Ishikawa (cell line): ENCODE results near the gene TBC1D2B.

ENCODE experiments used
- CEBPB ChIP-seq: IDR thresholded peaks from 2 replicates; pipeline ENCODE4 v1.6.1; 2012
- CREB1 ChIP-seq: IDR thresholded peaks from 2 replicates; pipeline ENCODE4 v1.6.1; 2012; ENCODE audit warnings: low read depth
- EGR1 ChIP-seq: IDR thresholded peaks from 2 replicates; pipeline ENCODE4 v1.6.1; 2012
- EP300 ChIP-seq: IDR thresholded peaks from 2 replicates; pipeline ENCODE4 v1.6.1; 2012; ENCODE audit warnings: borderline replicate concordance
- FOXM1 ChIP-seq: IDR thresholded peaks from 2 replicates; pipeline ENCODE4 v1.6.1; 2012; ENCODE audit warnings: low read depth, borderline replicate concordance
- NFIC ChIP-seq: IDR thresholded peaks from 2 replicates; pipeline ENCODE4 v1.6.1; 2012
- RAD21 ChIP-seq: IDR thresholded peaks from 2 replicates; pipeline ENCODE4 v1.6.1; 2012; ENCODE audit warnings: low read depth
- TAF1 ChIP-seq: IDR thresholded peaks from 2 replicates; pipeline ENCODE4 v1.6.1; 2012; ENCODE audit warnings: low read depth, mild to moderate bottlenecking
- TCF12 ChIP-seq: IDR thresholded peaks from 2 replicates; pipeline ENCODE4 v1.6.1; 2012; ENCODE audit warnings: low read depth
- TEAD4 ChIP-seq: IDR thresholded peaks from 2 replicates; pipeline ENCODE4 v1.6.1; 2012
- YY1 ChIP-seq: IDR thresholded peaks from 2 replicates; pipeline ENCODE4 v1.6.1; 2012; ENCODE audit warnings: low read depth
- ZBTB7A ChIP-seq: IDR thresholded peaks from 2 replicates; pipeline ENCODE4 v1.6.1; 2012; ENCODE audit warnings: low read depth
- TF ChIP-seq, protein P1 (sequence below): IDR thresholded peaks from 2 replicates; pipeline ENCODE4 v1.6.1; 2012; ENCODE audit warnings: low read depth, mild to moderate bottlenecking
- TF ChIP-seq, protein P2 (sequence below): IDR thresholded peaks from 2 replicates; pipeline ENCODE4 v1.6.1; 2012
- TF ChIP-seq, protein P3 (sequence below): IDR thresholded peaks from 2 replicates; pipeline ENCODE4 v1.6.1; 2012

The TBC1D2B gene

DNA sequence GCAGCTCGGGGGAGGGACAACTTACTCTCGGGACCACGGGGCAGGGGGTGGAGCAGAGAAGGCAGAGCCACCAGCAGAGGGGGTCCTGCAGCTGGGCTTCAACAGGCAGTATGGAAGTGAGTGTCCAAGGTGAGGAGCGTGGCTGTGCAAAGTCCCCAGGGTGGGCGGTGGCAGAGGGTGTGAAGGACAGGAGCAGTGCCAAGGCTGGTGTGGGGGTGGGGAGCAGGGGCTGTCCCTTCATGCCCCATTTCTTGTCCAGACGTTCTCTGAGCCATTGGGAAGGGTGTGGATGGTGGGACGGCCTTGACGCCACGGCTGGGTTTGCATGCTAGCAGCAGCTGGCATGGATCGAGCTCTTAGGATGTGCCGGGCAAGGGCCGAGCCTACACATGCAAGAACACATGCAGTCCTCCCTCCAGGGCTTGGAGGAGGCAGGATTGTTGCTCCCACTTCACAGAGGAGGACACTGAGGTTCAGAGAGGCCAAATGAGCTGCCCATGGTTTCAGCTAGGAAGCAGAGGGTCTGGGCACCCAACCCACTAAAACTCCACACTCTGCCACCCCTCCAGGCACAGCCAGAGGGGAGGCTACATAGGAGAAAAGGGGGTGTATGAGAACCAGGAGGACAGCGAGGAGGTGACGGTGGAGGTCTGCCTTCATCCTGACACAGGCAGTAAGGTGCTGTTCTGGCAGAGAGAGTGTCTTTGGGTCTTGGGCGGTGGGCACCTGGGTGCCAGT is 93.6 kb downstream of the TBC1D2B start:
- TF ChIP-seq NFIC: no peak
- no peak for TF ChIP-seq EGR1
- TF ChIP-seq, protein P1, sequence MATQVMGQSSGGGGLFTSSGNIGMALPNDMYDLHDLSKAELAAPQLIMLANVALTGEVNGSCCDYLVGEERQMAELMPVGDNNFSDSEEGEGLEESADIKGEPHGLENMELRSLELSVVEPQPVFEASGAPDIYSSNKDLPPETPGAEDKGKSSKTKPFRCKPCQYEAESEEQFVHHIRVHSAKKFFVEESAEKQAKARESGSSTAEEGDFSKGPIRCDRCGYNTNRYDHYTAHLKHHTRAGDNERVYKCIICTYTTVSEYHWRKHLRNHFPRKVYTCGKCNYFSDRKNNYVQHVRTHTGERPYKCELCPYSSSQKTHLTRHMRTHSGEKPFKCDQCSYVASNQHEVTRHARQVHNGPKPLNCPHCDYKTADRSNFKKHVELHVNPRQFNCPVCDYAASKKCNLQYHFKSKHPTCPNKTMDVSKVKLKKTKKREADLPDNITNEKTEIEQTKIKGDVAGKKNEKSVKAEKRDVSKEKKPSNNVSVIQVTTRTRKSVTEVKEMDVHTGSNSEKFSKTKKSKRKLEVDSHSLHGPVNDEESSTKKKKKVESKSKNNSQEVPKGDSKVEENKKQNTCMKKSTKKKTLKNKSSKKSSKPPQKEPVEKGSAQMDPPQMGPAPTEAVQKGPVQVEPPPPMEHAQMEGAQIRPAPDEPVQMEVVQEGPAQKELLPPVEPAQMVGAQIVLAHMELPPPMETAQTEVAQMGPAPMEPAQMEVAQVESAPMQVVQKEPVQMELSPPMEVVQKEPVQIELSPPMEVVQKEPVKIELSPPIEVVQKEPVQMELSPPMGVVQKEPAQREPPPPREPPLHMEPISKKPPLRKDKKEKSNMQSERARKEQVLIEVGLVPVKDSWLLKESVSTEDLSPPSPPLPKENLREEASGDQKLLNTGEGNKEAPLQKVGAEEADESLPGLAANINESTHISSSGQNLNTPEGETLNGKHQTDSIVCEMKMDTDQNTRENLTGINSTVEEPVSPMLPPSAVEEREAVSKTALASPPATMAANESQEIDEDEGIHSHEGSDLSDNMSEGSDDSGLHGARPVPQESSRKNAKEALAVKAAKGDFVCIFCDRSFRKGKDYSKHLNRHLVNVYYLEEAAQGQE: no peak
- TF ChIP-seq EP300: no peak
- TF ChIP-seq FOXM1: no peak
- TF ChIP-seq ZBTB7A: no peak
- no peak for TF ChIP-seq RAD21
- TF ChIP-seq, protein P2, sequence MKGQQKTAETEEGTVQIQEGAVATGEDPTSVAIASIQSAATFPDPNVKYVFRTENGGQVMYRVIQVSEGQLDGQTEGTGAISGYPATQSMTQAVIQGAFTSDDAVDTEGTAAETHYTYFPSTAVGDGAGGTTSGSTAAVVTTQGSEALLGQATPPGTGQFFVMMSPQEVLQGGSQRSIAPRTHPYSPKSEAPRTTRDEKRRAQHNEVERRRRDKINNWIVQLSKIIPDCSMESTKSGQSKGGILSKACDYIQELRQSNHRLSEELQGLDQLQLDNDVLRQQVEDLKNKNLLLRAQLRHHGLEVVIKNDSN: no peak

DNA sequence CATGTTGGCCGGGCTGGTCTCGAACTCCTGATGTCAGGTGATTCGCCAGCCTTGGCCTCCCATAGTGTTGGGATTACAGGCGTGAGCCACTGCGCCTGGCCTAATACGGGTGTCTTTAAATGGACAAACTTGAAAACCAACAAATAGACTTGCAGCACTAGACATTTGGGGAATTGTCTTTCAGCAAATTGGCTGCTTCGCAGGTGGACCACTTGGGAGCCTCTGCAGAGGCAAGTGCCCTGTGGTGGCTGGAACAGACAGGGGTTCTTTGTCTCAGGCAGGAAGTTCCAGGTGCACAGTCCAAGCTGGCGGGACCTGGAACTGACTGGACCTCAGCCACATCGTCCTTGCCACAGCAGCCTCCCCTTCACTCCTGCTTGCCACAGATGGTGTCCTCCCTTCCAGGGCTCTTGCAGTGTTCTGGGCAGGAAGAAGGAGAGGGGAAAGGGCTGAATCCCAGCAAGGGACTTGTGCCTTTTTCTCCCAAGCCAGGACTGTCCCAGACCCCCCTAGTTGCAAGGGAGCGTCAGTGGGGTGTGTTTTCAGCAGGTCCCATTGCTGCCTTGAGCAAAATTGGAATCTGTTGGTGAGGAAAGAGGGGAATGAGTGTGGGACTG is 94.3 kb downstream of the TBC1D2B start:
- TF ChIP-seq RAD21: no peak
- TF ChIP-seq, protein P3, sequence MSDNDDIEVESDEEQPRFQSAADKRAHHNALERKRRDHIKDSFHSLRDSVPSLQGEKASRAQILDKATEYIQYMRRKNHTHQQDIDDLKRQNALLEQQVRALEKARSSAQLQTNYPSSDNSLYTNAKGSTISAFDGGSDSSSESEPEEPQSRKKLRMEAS: no peak
- no peak for TF ChIP-seq TEAD4
- TF ChIP-seq EP300: no peak
- TF ChIP-seq, protein P1: no peak
- no peak for TF ChIP-seq TAF1

DNA sequence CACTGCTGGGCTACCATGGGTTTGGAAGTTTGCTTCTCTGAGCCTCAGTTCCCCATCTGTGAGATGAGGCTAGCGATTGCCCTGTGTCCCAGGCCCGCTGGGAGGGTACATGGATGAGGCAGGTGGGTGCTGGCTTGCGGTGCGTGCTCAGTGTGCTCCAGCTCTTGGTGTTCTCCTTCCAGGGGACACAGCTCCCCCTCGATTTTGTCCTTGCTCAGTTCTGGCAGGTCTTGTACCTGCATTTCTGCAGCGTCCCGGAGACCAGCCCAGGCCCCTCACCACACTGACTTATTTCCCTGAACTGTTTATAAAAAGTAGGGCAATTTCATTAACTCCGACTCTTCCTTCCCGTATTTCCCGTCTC is 95.4 kb downstream of the TBC1D2B start:
- TF ChIP-seq EP300 (no peak), TAF1 (no peak), FOXM1 (no peak), CREB1 (no peak), CEBPB (no peak), YY1 (no peak), NFIC (no peak), TEAD4 (no peak), ZBTB7A (no peak), RAD21 (no peak), EGR1 (no peak), TCF12 (no peak)
- TF ChIP-seq, protein P3: no peak
- TF ChIP-seq, protein P2: no peak
- TF ChIP-seq, protein P1: no peak

DNA sequence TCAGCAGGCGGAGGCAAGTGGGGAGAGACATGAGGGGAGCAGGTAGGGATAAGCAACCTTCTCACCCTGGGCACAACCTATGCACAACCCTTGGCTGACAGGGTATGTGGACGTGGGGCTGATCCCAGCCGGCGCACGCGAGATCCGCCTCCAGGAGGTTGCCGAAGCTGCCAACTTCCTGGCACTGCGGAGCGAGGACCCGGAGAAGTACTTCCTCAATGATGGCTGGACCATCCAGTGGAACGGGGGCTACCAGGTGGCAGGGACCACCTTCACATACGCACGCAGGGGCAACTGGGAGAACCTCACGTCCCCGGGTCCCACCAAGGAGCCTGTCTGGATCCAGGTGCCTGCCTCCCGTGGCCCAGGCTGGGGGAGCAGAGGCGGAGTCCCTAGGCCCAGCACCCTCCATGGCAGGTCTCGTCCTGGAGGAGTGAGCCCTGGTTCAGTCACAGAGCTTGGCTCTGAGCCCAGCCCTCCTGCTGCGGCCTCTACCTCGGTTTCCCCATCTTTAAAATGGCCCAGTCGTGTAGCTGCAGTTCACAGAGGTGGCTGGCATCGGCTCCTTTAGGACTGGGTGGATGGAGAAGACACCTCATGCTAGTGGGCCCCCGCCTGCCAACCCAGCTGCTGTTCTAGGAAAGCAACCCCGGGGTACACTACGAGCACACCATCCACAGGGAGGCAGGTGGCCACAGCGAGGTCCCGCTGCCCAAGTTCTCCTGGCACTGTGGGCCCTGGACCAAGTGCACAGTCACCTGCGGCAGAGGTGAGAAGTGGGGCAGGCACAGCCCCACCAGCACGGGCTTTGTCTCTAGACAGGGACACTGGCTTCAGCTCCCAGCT is 96.0 kb downstream of the TBC1D2B start:
- no peak for TF ChIP-seq TAF1
